Fibroblast of lung (primary cell): ENCODE measurements around the gene PHETA2.

ENCODE experiments used
- CTCF ChIP-seq, 2 donors: IDR thresholded peaks in 1 of 2; conservative IDR thresholded peaks in 1 of 2; 1 replicate in 1 of 2; 2 replicates in 1 of 2; pipeline ENCODE4 v1.5.1; 2011 to 2012; ENCODE audit warnings: low read length in 2 of 2, control low read depth in 1 of 2, inconsistent platforms in 1 of 2, low read depth in 1 of 2, mild to moderate bottlenecking in 1 of 2
- EZH2 ChIP-seq: IDR thresholded peaks from 2 replicates; pipeline ENCODE4 v1.5.1; 2012; ENCODE audit warnings: low read length, control low read depth, mild to moderate bottlenecking; ENCODE audit errors: missing control alignments

DNA sequence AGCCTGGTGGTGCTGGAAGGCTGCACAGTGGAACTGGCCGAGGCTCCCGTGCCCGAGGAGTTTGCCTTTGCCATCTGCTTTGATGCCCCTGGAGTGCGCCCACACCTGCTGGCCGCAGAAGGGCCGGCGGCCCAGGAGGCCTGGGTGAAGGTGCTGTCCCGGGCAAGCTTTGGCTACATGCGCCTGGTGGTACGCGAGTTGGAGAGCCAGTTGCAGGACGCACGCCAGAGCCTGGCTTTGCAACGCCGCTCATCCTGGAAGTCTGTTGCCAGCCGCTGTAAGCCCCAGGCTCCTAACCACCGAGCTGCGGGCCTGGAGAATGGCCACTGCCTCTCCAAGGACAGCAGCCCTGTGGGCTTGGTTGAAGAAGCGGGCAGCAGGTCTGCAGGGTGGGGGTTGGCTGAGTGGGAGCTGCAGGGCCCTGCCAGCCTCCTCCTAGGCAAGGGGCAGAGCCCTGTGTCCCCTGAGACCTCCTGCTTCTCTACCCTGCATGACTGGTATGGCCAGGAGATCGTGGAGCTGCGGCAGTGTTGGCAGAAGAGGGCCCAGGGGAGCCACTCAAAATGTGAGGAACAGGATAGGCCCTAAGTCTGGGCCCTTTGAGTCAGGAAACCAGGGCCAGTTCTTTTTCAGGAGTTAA is 3.6 kb downstream of the PHETA2 start:
- TF ChIP-seq CTCF (conservative IDR thresholded peaks at IDR 0.05 in 1 of 2, IDR thresholded peaks at IDR 0.05 in 1 of 2; ENCODE audit: low read depth in 1 of 2, low read length in 2 of 2) = no peak
- no peak for TF ChIP-seq EZH2
